Activated CD8-positive, alpha-beta T cell treated with anti-CD3 and anti-CD28 coated beads for 36 hours (primary cell): ENCODE data around the gene CACNB2. TPM values are rescaled to one million over a fixed set of nuclear protein-coding genes. Genes with fewer than 3 reads are reported as not detected.

Experiments used
- ATAC-seq: fragments of 200-7000 bp; cut with Tn5 transposase; one replicate; pipeline ENCODE4 v1.10.0; 2021; ENCODE audit warnings: mild to moderate bottlenecking, moderate library complexity
- CTCF ChIA-PET: fragments of 350-600 bp; sonication (Branson Sonifier 250); formaldehyde crosslinking; loops from one replicate; lab custom pipeline; 2021; ENCODE audit warnings: antibody characterized with exemption; lab: Charles Lee
- POLR2A ChIA-PET: fragments of 350-600 bp; sonication (Branson Sonifier 250); formaldehyde crosslinking; loops from one replicate; lab custom pipeline; 2021; ENCODE audit warnings: antibody characterized with exemption; lab: Charles Lee
- DNase-seq: peaks from one replicate; pipeline ENCODE4 v3.0.0-alpha.2; 2020
- H3K27ac Mint-ChIP-seq: one replicate; pipeline ENCODE4 v1.8.0; 2021; ENCODE audit warnings: mild to moderate bottlenecking, mixed read lengths
- H3K27me3 Mint-ChIP-seq: one replicate; pipeline ENCODE4 v1.8.0; 2021; ENCODE audit warnings: mixed read lengths
- H3K36me3 Mint-ChIP-seq: one replicate; pipeline ENCODE4 v1.8.0; 2021; ENCODE audit warnings: low read depth, mixed read lengths
- H3K4me1 Mint-ChIP-seq: one replicate; pipeline ENCODE4 v1.8.0; 2021; ENCODE audit warnings: low read depth, mixed read lengths
- H3K4me3 Mint-ChIP-seq: one replicate; pipeline ENCODE4 v1.8.0; 2021; ENCODE audit warnings: mild to moderate bottlenecking, moderate library complexity, mixed read lengths
- H3K9me3 Mint-ChIP-seq: one replicate; pipeline ENCODE4 v1.8.0; 2021; ENCODE audit warnings: mixed read lengths
- intact Hi-C: fragments of 100-400 bp; cut with micrococcal nuclease; formaldehyde crosslinking; loops from one replicate; pipeline ENCODE4 v1.10.0; 2022
- total RNA-seq, 2 experiments: library from RNA; stranded (reverse); gene quantifications; one replicate each; pipeline ENCODE4 v1.2.3, GENCODE V29; 2021
- TF ChIP-seq, protein P1 (sequence below): fragments of 200-600 bp; IDR thresholded peaks from one replicate; pipeline ENCODE4 v1.8.0; 2022; ENCODE audit warnings: antibody characterized with exemption, mild to moderate bottlenecking

CACNB2 gene
- total RNA-seq, 2 experiments from 2014 or later, result not detected

GRCh38 chr10:18235477-18235876 is 95.3 kb downstream of the CACNB2 start:
- no peak overlapping the region for H3K27ac Mint-ChIP-seq
- H3K9me3 Mint-ChIP-seq, result no peaks in the 10 kb centered on the region
- ATAC-seq (no peak), DNase-seq (no peak)
- H3K4me3 Mint-ChIP-seq, result no peak overlapping the region
- intact Hi-C loops, result no loop called here
- CTCF ChIA-PET, result no interaction called here
- H3K27me3 Mint-ChIP-seq, result peaks cover 4% of the 10 kb centered on the region
- TF ChIP-seq, protein P1, sequence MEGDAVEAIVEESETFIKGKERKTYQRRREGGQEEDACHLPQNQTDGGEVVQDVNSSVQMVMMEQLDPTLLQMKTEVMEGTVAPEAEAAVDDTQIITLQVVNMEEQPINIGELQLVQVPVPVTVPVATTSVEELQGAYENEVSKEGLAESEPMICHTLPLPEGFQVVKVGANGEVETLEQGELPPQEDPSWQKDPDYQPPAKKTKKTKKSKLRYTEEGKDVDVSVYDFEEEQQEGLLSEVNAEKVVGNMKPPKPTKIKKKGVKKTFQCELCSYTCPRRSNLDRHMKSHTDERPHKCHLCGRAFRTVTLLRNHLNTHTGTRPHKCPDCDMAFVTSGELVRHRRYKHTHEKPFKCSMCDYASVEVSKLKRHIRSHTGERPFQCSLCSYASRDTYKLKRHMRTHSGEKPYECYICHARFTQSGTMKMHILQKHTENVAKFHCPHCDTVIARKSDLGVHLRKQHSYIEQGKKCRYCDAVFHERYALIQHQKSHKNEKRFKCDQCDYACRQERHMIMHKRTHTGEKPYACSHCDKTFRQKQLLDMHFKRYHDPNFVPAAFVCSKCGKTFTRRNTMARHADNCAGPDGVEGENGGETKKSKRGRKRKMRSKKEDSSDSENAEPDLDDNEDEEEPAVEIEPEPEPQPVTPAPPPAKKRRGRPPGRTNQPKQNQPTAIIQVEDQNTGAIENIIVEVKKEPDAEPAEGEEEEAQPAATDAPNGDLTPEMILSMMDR, result no peak
- no peaks in the 10 kb centered on the region for H3K36me3 Mint-ChIP-seq
- H3K4me1 Mint-ChIP-seq, result no peaks in the 10 kb centered on the region
- POLR2A ChIA-PET, result no interaction called here

DNA sequence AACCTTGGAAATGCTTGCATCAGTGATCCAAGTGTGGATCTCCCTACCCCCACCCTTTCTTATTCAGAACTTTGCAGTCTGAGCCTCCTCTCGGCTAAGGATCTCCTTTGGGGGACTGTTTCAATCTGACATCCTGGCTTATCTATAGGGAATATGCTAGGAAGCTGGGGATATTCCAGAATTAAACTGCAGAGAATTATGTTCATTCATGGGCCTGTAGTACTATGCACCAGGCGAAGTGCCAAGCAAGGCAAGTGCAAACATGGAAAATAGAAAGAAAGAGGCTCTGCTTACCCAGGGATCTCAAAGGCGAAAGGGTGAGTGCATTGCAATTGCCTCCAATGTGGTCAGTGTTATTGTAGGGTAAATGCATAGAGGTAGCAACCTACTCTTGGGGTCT is 96.5 kb downstream of the CACNB2 start:
- TF ChIP-seq, protein P1, result no peak

GRCh38 chr10:18238870-18239485 is 98.8 kb downstream of the CACNB2 start:
- DNase-seq, result no peak
- H3K36me3 Mint-ChIP-seq, result no peaks in the 10 kb centered on the region
- intact Hi-C loops, result no loop called here
- POLR2A ChIA-PET, result interaction anchor here (0.6 kb wide), 1 partner anchor 684 kb away, joined by 3 read pairs; no protein-coding TSS in a partner anchor
- TF ChIP-seq, protein P1, result peak; percentile 40
- no peak overlapping the region for H3K4me3 Mint-ChIP-seq
- no peaks in the 10 kb centered on the region for H3K4me1 Mint-ChIP-seq
- no peak for ATAC-seq
- peaks cover 5% of the 10 kb centered on the region for H3K9me3 Mint-ChIP-seq
- no peak overlapping the region for H3K27ac Mint-ChIP-seq
- peaks cover 4% of the 10 kb centered on the region for H3K27me3 Mint-ChIP-seq
- CTCF ChIA-PET, result interaction anchor here (0.5 to 0.9 kb wide), 4 partner anchors 26 to 1817 kb away, joined by 3 read pairs; no protein-coding TSS in a partner anchor

More for the DNA sequence above, 96.5 kb downstream of the CACNB2 start:
- H3K36me3 Mint-ChIP-seq, result no peaks in the 10 kb centered on the region
- POLR2A ChIA-PET, result no interaction called here
- CTCF ChIA-PET, result no interaction called here
- no peak overlapping the region for H3K4me3 Mint-ChIP-seq
- H3K27me3 Mint-ChIP-seq, result peaks cover 4% of the 10 kb centered on the region
- ATAC-seq (no peak), DNase-seq (no peak)
- intact Hi-C loops, result no loop called here
- H3K9me3 Mint-ChIP-seq, result no peaks in the 10 kb centered on the region
- no peak overlapping the region for H3K27ac Mint-ChIP-seq
- no peaks in the 10 kb centered on the region for H3K4me1 Mint-ChIP-seq

- no peak for ATAC-seq
- ChIA-PET CTCF (interaction anchor here (0.6 kb wide), 1 partner anchor 443 kb away, joined by 3 read pairs; no protein-coding TSS in a partner anchor), POLR2A (no interaction called here)
- Mint-ChIP-seq H3K4me3 (no peak overlapping the region), H3K27me3 (no peaks in the 10 kb centered on the region), H3K27ac (no peak overlapping the region), H3K4me1 (no peaks in the 10 kb centered on the region), H3K9me3 (peaks cover 5% of the 10 kb centered on the region), H3K36me3 (no peaks in the 10 kb centered on the region)
- no peak for DNase-seq
- intact Hi-C loops, result no loop called here
- TF ChIP-seq, protein P1, result no peak
Measured at GRCh38 chr10:18240185-18240882, 100.1 kb downstream of the CACNB2 start.

- no peak for DNase-seq
- Mint-ChIP-seq H3K36me3 (no peaks in the 10 kb centered on the region), H3K27ac (no peak overlapping the region), H3K27me3 (peaks cover 4% of the 10 kb centered on the region), H3K4me3 (no peak overlapping the region), H3K9me3 (peaks cover 5% of the 10 kb centered on the region), H3K4me1 (no peaks in the 10 kb centered on the region)
- intact Hi-C loops, result no loop called here
- ChIA-PET POLR2A (no interaction called here), CTCF (no interaction called here)
- TF ChIP-seq, protein P1, result no peak
- ATAC-seq, result no peak
Measured at GRCh38 chr10:18246967-18247366, 106.7 kb downstream of the CACNB2 start.
